Ammon's horn (tissue), 1 donor: ENCODE measurements around the gene PRKCH.
"Not testable (repeated sequence)": the region's sequence is repeated elsewhere in the genome, so short reads cannot be mapped to it uniquely, and the experiment has no call there.

Experiments
- DNase-seq: peaks from one replicate; pipeline ENCODE4 v3.0.0-alpha.2; 2016; ENCODE audit warnings: low spot score

The PRKCH gene

GRCh38 chr14:61394542-61394941, 73.2 kb downstream of the PRKCH start:
- DNase-seq = no peak

GRCh38 chr14:61395115-61395725, 73.8 kb downstream of the PRKCH start:
- DNase-seq = no peak

GRCh38 chr14:61396279-61396678, 74.9 kb downstream of the PRKCH start:
- no peak for DNase-seq

GRCh38 chr14:61396694-61397093, 75.3 kb downstream of the PRKCH start:
- DNase-seq = no peak

- no peak for DNase-seq
Observed at GRCh38 chr14:61397615-61398014, 76.2 kb downstream of the PRKCH start.

GRCh38 chr14:61398221-61398620, 76.8 kb downstream of the PRKCH start:
- DNase-seq = no peak

- no peak for DNase-seq
Observed at GRCh38 chr14:61399365-61399764, 78.0 kb downstream of the PRKCH start.

GRCh38 chr14:61401461-61401860, 80.1 kb downstream of the PRKCH start:
- DNase-seq = no peak

- no peak for DNase-seq
Observed at GRCh38 chr14:61403411-61403810, 82.0 kb downstream of the PRKCH start.

GRCh38 chr14:61404637-61405036, 83.3 kb downstream of the PRKCH start:
- no peak for DNase-seq

- no peak for DNase-seq
Observed at GRCh38 chr14:61406198-61406597, 84.8 kb downstream of the PRKCH start.

- DNase-seq = no peak
Observed at GRCh38 chr14:61406675-61407074, 85.3 kb downstream of the PRKCH start.

GRCh38 chr14:61408498-61408897, 87.1 kb downstream of the PRKCH start:
- no peak for DNase-seq

- no peak for DNase-seq
Observed at GRCh38 chr14:61409782-61410181, 88.4 kb downstream of the PRKCH start.

- DNase-seq = not testable (repeated sequence)
Observed at GRCh38 chr14:61415934-61416333, 94.6 kb downstream of the PRKCH start.

GRCh38 chr14:61416591-61416990, 95.2 kb downstream of the PRKCH start:
- DNase-seq = no peak

- no peak for DNase-seq
Observed at GRCh38 chr14:61417141-61417540, 95.8 kb downstream of the PRKCH start.

- no peak for DNase-seq
Observed at GRCh38 chr14:61417883-61418455, 96.6 kb downstream of the PRKCH start.

GRCh38 chr14:61418746-61419145, 97.4 kb downstream of the PRKCH start:
- DNase-seq = no peak

GRCh38 chr14:61419201-61419600, 97.8 kb downstream of the PRKCH start:
- DNase-seq = no peak

GRCh38 chr14:61420326-61420725, 98.9 kb downstream of the PRKCH start:
- DNase-seq = no peak

- no peak for DNase-seq
Observed at GRCh38 chr14:61421212-61421923, 100.0 kb downstream of the PRKCH start.

- DNase-seq = no peak
Observed at GRCh38 chr14:61426048-61426447, 104.7 kb downstream of the PRKCH start.

GRCh38 chr14:61428261-61428660, 106.9 kb downstream of the PRKCH start:
- no peak for DNase-seq
